Measurements from ENCODE around the gene PIANP. TPM values are rescaled to one million over a fixed set of nuclear protein-coding genes. Genes with fewer than 3 reads are reported as not detected.
A peak's percentile ranks its signal among the peaks of the same experiment; 100 is the strongest.

Gene PIANP
- total and polyA plus RNA-seq, 10 of the 15 experiments (the other 5 are each of a cell fraction or from before 2014, with no cell fraction given), result 0.08 to 0.12 (median 0.08) TPM; not detected in 7

- no peak for TF ChIP-seq CBX3 (IDR thresholded peaks at IDR 0.05; ENCODE audit: borderline replicate concordance, low read depth)
- no peak; the same call in 1 of the 2 replicates for TF ChIP-seq ESRRA (IDR thresholded peaks at IDR 0.05; ENCODE audit: low read length)
- TF ChIP-seq BACH1 (IDR thresholded peaks at IDR 0.05; ENCODE audit: borderline replicate concordance), result no peak; the same call in 1 of the 2 replicates
- TF ChIP-seq ASH2L (IDR thresholded peaks at IDR 0.05; ENCODE audit: borderline replicate concordance, low read depth), result no peak
- no peak for TF ChIP-seq NR2C2 (IDR thresholded peaks at IDR 0.05; ENCODE audit: borderline replicate concordance, control insufficient read depth, insufficient read length, low read depth)
- TF ChIP-seq PKNOX1 (IDR thresholded peaks at IDR 0.05), result peak; percentile 87
- peak; percentile 95 for TF ChIP-seq ZNF592 (IDR thresholded peaks at IDR 0.05)
- TF ChIP-seq SMAD5 (IDR thresholded peaks at IDR 0.05; ENCODE audit: low read depth), result no peak; the same call in 1 of the 2 replicates
- no peak for TF ChIP-seq CUX1 (IDR thresholded peaks at IDR 0.05; ENCODE audit: insufficient replicate concordance, low read depth, low read length)
- peak; percentile 94 for TF ChIP-seq MLLT1 (IDR thresholded peaks at IDR 0.05)
- TF ChIP-seq ZZZ3 (IDR thresholded peaks at IDR 0.05; ENCODE audit: control insufficient read depth, insufficient read length, low read depth), result no peak
- peak; percentile 94 for TF ChIP-seq TARDBP (IDR thresholded peaks at IDR 0.05; ENCODE audit: borderline replicate concordance)
- TF ChIP-seq KAT2A (conservative IDR thresholded peaks at IDR 0.05; ENCODE audit: control insufficient read depth, low read depth, low read length), result no peak
- peak; percentile 89 for TF ChIP-seq NKRF (conservative IDR thresholded peaks at IDR 0.05)
Measured at GRCh38 chr12:6662906-6663742, 37.5 kb downstream of the PIANP start, which contains the start of gene ING4 (continued).
